HG03039 (cell line): Measurements from ENCODE around the gene ACOT12.

Experiments
- ATAC-seq: cut with Tn5 transposase; IDR thresholded peaks from one replicate; pipeline ENCODE4 v1.9.1; 2021; ENCODE audit warnings: mild to moderate bottlenecking, moderate library complexity; ENCODE audit not compliant: unreplicated experiment

ACOT12 gene

GRCh38 chr5:81401266-81401665 is 7.3 kb upstream of the ACOT12 start:
- ATAC-seq: no peak

DNA sequence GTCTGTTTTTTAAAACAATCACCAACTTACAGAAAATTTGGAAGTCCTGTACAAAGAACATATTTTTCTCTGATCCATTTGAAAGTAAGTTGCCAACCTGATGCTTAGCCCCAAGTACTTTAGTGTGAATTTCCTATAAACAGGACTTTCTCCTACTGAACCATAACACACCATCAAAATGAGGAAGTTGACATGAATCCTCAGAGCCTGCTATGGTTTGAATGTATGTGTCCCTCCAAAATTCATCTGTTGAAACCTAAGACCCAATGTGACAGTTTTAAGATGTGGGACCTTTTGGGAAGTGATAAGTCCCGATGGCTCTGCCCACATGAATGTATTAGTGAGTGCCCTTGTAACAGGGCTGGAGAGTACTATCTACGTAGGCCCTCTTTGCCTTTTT is 6.4 kb upstream of the ACOT12 start:
- ATAC-seq: no peak

GRCh38 chr5:81398741-81399140 is 4.8 kb upstream of the ACOT12 start:
- no peak for ATAC-seq

- no peak for ATAC-seq
Measured at GRCh38 chr5:81397176-81397575, 3.2 kb upstream of the ACOT12 start.

DNA sequence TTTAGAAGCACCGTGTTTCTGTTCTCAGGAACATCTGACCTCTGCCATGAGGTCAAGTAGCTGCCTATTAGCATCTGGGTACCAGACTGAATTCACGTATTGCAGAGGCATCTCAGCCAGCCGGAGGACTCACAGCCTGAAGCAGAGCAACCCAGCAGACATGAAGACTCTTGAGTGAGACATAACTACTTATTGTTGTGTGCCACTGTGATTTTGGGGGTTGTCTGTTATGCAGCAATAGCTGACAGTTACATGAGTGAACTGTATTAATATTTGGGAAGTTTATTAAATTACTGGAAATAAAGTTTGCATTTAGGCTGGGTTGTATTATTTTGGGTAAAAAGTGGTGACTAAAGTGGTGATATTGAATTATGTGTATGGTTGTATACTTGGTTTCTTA is 1.3 kb upstream of the ACOT12 start:
- ATAC-seq: no peak

DNA sequence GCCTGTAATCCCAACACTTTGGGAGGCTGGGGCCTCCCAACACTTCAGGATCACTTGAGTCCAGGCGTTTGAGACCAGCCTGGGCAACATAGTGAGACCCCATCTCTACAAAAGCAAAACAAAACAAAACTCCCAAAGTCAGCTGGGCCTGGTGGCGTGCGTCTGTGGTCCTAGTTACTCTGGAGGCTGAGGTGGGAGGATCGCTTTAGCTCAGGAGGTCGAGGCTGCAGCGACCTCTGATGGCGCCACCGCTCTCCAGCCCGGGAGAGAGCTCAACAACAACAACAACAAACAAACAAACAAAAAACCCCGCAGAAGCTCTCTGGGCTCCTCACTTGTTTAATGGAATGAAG is 528 bp downstream of the ACOT12 start:
- no peak for ATAC-seq

DNA sequence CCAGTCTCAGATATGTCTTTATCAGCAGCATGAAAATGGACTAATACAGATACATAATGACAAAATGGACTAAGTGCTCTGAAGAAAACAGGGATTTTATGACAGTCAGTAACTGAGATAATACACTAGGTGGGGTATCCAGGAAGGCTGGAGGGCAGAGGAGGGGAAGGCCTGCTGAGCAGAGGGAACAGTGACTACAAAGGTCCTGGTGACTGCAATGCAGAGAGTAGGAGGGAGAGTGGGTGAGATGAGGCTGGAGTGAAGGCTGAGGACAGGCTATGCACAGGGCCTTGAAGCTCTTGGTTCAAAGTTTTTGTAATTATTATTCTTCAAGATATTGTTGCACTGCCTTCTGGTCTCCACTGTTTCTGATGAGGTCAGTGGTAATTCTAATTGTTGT is 4.9 kb downstream of the ACOT12 start:
- no peak for ATAC-seq

DNA sequence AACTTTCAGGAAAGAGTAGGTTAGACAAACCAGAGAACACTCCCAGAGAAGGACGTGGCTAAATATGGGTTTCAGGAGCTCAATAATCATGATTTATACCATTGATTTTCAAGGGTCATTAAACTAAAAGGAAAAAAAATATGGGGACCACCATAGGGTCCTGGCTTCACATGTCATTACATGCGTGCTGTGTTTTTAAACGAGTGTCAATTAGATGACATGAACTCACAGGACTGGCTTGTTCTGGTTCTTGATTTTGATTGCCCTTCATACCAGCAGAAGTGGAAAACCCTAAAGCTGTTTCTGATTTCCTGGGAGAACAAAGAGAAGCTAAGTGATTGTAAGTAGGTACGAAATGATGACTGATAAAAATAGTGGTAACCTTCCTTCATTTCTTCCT is 5.8 kb downstream of the ACOT12 start:
- ATAC-seq: no peak

DNA sequence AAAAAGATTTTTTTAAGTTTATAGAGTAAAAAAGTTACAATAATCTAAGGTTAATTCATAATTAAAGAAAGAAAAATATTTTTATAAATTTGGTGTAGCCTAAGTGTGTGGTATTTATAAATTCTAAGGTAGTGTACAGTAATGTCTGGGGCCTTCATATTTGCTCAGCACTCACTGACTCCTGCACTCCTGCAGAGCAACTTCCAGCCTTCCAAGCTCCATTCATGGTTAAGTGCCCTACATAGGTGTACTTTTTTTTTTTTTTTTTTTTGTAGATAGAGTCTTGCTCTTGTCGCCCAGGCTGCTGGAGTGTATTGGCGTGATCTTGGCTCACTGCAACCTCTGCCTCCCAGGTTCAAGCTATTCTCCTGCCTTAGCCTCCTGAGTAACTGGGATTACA is 10.1 kb downstream of the ACOT12 start:
- no peak for ATAC-seq

DNA sequence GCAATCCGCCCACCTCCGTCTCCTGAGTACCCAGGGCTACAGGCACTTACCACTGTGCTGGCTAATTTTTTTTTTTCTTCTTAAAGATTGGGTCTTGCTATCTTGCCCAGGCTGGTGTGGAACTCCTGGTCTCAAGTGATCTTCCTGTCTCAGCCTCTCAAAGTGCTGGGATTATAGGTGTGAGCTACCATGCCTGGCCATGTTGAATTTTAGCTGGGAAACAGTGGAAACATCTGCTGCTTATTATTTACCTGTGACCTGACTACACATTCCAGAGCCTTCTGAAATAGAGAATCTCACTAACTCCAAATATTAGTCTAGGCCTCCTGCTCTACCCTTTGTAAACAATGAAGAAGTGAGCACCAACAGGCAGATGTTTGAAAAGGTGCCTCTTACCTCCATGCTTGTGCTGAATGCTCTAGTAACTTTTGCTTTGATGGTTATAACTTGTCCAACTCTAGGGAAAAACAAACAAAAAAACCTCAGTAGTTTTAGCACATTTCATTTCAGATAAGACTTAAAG is 22.5 kb downstream of the ACOT12 start:
- ATAC-seq: no peak

DNA sequence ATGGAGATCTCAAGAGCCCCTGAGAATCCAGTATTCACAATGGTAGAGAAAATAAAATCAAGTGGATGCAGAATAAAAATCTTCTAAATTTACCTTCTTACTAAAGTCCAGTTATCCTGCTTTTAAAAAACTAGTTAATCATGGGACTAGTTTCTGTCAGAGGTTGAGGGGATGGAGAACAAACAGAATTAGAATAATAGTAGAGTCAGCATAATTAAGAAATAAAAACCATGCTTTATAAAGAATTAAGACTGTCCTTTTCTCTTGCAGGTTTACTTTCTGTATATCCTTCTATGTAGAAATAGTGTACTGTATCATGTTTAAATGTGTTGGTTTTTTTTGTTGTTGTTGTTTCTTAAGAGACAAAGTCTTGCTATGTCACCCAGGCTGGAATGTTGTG is 23.0 kb downstream of the ACOT12 start:
- ATAC-seq: no peak

DNA sequence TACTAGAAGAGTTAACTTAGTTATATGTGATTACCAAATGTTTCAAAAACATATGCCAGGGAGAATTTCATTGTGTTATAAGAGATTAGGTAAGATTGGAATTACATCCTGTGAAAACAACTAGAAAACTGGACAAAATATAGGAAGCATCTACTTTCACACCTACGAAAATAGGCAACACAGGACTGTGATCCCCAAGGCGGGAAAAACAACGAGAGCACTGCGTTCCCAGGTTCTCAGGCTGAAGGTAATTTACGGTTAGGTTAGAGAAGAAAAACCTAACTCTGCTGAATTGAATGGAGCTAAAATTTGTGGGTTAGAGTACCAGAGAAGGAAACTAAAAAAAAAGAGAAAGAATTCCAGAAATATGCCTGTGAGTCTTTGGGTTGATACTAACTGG is 28.4 kb downstream of the ACOT12 start:
- no peak for ATAC-seq

GRCh38 chr5:81363093-81363871 is 30.7 kb downstream of the ACOT12 start:
- ATAC-seq: no peak

DNA sequence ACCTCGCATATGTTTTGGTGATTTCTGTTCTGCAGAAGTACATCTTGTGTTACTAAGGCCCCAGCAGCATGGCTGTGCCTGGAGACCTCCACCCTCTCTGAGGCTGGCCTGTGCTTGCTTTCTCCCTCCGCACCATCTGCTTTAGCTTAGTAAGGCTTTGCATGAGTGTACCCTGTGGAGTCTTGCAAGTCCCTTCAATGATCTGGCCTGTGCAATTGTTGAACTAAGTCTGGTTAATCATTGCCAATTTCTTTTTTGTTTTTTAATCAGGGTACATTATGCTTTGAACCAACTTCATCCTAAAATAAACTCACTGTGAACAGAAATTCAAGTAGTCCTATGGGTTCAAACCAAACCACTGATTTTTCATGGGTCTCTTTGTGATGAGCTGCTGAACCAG is 32.3 kb downstream of the ACOT12 start:
- ATAC-seq: no peak

DNA sequence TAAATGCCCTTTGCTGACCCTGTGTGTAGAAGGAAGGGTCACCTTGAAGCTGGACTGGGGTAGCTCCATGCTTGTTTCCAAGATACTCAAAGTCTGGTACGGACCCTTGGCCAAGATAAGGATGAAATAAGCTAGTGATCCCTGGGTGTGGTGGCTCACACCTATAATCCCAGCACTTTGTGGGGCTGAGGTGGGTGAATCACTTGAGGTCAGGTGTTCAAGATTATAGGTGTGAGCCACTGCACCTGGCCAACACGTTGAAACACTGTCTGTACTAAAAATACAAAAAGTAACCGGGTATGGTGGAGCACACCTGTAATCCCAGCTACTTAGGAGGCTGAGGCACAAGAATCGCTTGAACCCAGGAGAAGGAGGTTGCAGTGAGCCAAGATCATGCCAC is 33.3 kb downstream of the ACOT12 start:
- ATAC-seq: no peak

- ATAC-seq: no peak
Measured at GRCh38 chr5:81359881-81360280, 34.1 kb downstream of the ACOT12 start.

DNA sequence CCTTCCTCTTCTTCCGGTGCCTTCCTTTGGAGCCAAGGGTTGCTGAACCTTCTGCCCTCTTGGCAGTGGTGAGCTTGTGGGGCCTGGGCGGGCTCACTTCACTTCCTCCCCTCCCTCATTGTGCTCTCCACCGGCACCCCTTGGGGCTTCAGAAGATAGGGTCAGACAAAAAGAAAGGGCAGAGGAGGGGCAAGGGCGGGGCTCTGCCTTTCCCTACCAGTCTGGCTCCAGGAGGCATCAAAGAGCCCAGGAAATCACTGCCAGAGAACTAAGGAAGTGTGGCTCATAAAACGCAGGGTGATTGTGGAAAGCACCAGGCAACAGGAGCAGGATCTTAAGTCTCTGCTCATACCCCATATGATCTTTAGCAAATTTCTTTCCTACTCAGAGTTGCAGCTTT is 34.8 kb downstream of the ACOT12 start:
- ATAC-seq: no peak

GRCh38 chr5:81355291-81356251 is 38.4 kb downstream of the ACOT12 start:
- ATAC-seq: no peak

DNA sequence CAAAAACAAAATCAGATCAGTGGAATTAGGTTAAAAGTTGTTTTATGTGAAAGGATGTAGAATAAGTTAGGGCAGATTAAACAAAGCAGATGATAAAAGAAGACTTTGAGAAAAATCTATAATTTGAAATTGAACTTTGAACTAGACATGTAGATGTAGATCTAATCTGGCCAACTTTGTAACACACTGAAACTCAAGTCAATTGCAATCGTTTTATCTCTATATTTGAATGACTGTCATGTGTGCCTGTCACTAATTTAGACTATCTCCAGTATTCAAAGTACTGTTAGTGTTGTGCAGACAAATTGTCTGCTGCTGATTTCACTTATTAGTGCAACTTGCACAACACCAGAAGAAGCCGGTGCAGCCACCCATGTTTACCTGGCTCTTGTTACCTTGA is 39.8 kb downstream of the ACOT12 start:
- no peak for ATAC-seq

DNA sequence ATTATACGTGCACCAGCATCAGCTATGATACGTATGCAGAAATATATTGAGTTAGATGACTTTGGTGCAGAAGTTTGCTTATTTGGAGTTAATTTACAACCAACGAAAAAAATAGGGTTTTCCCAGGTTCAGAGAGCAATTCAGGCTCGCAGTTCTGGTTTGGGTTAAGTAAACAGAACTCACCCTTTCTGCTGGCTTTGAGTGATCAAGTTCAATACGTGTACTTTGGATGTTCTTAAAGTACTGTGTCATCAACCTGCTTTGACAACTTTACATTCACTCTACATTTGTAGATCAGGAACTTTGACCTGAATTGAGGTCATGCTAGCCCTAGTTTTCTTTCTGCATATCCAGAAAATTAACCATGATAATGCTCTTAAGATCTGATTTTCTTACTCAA is 40.7 kb downstream of the ACOT12 start:
- ATAC-seq: no peak

DNA sequence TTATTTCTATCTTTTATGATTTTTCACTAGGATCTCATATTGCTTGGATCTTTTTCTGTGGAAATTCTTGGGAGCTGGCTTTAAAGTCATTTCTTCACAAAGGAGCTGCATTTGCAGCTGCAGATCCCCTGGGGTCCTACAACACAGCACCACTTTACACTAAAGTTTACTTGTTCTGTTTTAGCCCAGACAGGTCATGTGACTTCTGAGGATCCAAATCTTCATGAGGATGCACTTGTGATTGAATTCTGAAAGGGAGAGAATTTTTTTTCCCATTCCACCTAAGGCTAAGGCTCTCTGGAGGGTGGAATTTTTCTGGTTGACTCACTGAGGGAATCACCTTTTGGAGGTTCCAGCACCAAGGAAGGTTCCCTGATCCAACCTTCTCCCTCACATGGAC is 43.4 kb downstream of the ACOT12 start:
- ATAC-seq: no peak

DNA sequence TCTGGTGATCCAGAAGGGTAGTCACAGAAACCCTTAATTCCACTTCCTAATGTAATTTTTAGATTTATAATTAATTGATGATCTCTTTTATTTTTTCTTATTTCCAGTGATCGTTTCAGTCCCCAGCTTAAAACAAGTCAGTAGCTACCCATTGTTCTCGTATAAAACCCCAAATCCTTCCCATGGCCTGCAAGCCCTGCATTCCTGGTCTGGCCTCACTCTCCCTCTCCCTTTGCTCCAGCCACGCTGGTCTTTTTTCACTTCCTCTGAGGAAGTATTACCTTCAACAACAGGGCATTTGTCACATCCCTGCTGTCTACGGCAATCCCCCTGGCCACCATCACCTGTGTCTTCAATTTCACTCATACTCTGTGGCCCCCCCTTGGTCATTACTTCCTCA is 44.8 kb downstream of the ACOT12 start:
- ATAC-seq: no peak
